ENCODE measurements around the gene KLF17.

DNA sequence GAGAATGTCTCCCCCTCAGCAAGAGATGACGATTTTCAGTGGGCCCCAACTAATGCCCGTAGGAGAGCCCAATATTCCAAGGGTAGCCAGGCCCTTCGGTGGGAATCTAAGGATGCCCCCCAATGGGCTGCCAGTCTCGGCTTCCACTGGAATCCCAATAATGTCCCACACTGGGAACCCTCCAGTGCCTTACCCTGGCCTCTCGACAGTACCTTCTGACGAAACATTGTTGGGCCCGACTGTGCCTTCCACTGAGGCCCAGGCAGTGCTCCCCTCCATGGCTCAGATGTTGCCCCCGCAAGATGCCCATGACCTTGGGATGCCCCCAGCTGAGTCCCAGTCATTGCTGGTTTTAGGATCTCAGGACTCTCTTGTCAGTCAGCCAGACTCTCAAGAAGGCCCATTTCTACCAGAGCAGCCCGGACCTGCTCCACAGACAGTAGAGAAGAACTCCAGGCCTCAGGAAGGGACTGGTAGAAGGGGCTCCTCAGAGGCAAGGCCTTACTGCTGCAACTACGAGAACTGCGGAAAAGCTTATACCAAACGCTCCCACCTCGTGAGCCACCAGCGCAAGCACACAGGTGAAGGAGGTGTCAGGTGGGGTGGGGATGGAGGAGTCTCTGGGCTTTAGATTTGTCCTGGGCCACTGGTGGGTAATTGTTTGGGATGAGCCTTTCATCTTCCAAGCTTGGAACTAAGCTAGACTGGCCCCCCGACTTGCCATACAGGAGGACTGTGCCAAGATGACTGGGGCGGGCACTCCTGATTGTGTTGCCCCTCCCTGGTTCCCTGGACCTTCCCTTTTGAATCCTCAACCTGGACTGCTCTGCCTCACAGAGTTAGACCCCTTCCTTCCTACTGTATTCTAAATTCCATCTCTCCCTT is 11.2 kb downstream of the KLF17 start:
- TF ChIP-seq EZH2phosphoT487 (IDR thresholded peaks at IDR 0.05; ENCODE audit: low read depth, severe bottlenecking, unreplicated experiment) (no peak), CTCF (IDR thresholded peaks at IDR 0.05; ENCODE audit: poor library complexity) (no peak)

Data from hepatocyte (in vitro differentiated cells).